Activated effector memory CD4-positive, alpha-beta T cell treated with Interleukin-2 at 50 U/mL for 16 hours (primary cell): ENCODE data around the gene ITGA8.
"Not testable (repeated sequence)": the region's sequence is repeated elsewhere in the genome, so short reads cannot be mapped to it uniquely, and the experiment has no call there.

ENCODE experiments used
- DNase-seq: peaks from one replicate; pipeline ENCODE4 v3.0.0-alpha.2; 2020

ITGA8 gene

GRCh38 chr10:15719899-15720634 is at the start of gene ITGA8:
Gene ITGA8 (minus strand): TSS chr10:15719922. CDS start chr10:15719771, 151 bp downstream.
- DNase-seq, result no peak

DNA sequence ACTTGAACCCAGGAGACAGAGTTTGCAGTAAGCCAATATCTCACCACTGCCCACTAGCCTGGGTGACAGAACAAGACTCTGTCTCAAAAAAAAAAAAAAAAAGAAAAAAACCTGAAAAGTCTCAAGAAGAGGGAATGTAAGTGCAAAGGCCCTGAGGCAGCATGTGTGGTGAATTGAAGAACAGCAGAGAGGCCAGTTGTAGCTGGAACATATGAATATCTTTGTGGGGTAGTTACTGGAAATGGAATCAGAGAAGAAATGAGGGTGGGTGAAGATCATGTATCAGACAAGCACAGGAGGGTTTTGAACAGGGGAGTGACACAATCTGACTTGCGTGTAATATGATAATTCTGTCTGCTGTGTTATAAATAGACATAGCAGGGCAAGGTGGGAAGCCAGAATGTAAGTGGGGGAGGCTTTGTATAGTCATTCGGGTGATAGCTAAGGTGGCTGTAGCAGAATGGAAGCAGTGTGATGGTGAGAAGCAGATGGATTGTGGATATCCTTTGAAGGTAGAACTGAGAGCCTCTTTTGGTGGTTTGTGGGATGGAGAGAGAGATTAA is 45.3 kb upstream of the ITGA8 start:
- no peak for DNase-seq

- DNase-seq, result no peak
Observed at GRCh38 chr10:15763006-15763405, 43.3 kb upstream of the ITGA8 start.

DNA sequence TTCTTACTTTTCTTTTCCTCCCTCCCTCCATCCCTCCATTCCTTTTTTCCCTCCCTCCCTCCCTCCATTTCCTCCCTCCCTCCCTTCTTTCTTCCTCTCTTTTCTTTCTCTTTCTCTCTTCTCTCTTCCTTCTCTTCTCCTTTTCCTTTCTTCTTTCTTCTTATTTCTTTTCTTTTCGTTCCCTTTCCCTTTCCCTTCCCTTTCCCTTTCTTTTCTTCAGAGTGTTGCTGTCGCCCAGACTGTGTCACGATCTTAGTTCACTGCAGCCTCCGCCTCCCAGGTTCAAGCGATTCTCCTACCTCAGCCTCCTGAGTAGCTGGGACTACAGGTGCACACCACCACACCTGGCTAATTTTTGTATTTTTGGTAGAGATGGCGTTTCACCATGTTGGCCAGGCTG is 42.5 kb upstream of the ITGA8 start:
- DNase-seq, result not testable (repeated sequence)

DNA sequence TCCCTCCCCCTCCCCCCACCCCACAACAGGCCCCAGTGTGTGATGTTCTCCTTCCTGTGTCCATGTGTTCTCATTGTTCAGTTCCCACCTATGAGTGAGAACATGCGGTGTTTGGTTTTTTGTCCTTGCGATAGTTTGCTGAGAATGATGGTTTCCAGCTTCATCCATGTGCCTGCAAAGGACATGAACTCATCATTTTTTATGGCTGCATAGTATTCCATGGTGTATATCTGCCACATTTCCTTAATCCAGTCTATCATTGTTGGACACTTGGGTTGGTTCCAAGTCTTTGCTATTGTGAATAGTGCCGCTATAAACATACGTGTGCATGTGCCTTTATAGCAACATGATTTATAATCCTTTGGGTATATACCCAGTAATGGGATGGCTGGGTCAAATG is 41.5 kb upstream of the ITGA8 start:
- not testable (repeated sequence) for DNase-seq

DNA sequence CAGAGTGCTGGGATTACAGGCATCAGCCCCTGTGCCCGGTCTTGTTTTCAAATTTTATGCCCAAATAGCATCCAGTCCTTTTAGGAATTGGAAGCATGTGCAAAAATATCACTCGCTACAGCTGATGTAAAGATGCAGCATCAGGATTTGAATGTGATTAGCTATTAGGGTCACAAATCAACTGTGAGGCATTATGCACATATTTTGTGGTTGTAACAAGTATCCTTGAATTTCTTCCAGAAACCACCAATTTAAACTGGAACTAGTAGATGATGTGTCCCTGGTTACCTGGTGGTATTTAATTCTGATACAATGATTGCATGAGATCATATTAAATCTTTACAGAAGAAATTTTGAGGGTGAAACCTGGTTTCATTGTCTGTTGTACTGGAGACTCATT is 41.0 kb upstream of the ITGA8 start:
- no peak for DNase-seq

DNA sequence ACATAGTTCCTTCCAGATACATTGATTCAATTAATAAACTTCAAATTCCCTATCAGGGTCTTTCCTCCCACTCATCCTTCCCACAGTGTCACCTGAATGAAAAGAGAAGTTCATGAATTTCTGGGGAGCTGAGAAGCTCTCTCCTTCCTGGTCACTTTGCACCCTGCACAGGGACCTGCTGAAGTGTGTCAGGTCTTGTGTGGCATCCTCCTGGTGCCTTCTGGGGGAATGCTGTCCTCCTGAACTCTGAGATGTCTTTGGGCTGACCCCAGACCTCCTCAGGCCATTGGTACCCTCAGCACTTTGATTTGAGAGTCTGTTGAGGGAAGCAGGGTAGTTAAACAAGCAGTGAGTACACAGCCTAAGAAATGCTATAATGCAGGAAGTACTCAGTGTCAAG is 39.5 kb upstream of the ITGA8 start:
- DNase-seq, result no peak

DNA sequence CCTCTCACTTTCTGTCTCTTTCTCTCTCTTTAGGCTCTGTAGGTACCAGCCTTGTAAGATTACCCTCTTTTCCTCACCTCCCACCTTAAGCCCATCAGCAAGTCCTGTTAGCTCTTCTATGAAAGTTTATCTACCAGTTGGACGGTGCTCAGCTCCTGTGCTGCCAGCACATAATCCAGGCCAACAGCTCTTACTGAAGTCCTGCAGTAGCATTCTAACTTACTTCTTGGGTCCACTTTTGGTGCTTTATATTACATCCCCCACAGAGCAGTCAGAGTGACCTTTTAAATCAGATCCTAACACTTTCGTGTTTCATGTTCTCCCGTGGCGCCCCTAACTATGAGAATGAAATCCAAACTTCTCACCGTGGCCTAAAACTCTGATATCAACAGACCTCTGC is 38.9 kb upstream of the ITGA8 start:
- no peak for DNase-seq

DNA sequence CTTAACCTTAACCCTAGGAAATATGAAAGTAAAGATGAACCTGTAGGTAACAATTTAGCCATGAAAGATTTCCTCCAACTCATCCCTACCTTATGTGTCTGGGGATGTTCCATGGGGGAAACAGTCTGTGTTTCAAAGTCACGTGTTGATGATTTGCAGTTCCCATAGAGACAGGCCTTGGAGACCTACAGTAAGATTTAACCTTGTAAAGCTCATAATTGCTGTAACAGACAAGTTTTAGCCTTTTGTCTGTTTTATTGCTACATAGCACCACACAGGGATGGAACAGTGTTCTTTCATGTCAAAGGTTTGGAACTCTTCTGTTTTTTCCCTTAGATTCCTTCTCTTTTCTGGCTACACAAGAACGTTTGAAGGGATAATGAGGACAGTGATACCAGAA is 35.2 kb upstream of the ITGA8 start:
- DNase-seq, result no peak

DNA sequence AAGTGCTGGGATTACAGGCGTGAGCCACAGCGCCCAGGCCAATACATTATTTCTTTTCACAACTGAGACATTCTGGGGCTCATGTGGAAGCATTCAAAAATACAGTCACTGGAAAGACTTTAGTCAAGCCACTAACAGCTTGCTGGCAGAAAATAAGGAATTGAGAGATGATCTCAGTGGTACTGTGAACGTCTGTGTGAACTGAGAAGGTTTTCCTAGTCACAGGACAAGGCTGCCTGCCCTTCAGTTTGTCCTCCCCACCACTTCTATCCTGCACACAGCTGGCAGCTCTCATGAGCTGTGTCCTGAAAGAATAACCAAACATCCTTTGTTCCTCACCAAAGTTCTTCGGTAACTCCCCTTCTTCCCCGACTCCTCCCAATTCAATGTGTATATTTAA is 31.3 kb upstream of the ITGA8 start:
- no peak for DNase-seq

DNA sequence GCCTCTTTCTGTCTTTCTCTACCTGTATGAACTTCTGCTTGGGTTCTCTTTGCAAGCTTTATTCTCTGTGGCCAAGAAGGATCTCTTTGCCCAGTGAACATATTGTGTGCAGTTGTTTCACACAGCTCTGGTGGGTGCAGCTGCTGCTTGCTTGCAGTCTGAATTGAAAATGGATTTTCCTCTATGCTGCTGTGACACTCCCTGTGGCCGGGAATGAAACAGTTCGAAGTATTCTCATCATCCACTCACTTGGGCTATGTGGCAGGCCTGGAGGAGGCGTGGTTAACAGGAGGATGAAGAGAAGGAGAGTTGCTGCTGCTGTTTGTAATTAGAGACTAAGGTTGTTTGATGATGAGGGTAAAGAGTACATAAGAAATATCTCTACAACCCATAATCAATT is 28.4 kb upstream of the ITGA8 start:
- no peak for DNase-seq

DNA sequence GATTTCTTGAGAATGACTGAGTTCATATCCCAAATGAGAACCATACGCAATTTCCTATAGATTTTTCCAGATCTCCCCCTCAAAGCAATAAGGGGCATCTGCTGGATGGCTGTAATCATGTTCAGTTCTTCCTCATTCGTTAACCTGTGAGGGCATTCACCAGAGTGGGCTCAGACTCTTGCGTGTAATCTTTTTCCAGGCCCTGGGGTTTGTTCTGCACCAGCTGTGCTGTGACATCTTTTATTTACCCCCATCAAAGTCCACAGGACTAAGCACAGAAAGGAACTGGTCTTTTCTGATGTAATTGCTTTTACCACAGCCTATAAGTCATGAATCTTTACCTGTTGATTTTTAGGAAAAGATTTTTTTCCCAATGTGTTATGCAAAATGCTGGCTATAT is 27.9 kb upstream of the ITGA8 start:
- DNase-seq, result no peak

DNA sequence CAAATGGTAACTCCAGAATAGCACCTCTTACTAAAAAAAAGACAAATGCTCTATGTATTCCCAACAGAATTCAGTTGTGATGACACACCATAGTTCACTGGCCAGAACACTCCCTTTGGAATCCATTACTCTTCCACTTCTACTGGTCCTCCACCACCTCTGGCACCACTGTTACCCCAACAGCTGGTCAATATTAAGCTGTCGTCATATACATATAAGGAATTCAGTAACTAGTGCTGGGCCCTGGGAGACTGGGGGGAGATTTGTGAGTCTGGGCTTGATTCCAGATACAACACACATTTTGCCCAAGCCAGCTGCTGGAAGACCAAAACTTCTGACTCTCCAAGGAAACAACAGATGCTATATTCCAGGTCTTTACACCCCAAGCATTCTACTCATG is 26.0 kb upstream of the ITGA8 start:
- no peak for DNase-seq

GRCh38 chr10:15744217-15744865 is 24.6 kb upstream of the ITGA8 start:
- no peak for DNase-seq

DNA sequence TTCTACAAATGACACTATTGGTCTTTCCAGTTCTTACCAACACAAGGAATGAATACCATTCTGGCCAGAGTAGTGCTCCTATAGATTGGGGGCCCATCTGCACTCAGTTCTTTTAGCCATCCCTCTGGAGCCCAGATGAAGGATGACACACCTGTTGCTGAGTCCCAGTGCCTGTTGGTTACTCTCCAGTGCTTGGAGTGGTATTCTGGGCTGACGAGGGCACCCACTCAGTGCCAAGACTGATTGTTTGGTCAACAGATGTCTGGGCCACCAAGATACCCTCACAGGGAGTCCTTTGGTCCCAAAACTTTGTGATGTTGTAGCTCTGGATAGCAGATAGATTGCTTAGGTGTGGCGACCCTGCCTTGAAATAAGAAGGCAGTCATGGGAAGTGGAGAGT is 23.7 kb upstream of the ITGA8 start:
- no peak for DNase-seq

- no peak for DNase-seq
Observed at GRCh38 chr10:15742836-15743235, 23.1 kb upstream of the ITGA8 start.

DNA sequence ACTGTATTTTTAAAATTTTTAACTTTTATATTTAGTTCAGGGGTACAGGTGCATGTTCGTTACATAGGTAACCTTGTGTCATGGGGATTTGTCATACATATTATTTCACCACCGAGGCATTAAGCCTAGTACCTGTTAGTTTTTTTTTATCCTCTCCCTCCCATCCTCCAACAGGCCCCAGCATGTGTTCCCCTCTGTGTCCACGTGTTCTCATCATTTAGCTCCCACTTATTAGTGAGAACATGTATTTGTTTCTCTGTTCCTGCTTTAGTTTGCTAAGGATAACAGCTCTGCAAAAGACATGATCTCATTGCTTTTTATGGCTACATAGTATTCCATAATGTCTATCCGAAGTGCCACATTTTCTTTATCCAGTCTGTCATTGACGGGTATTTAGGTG is 22.4 kb upstream of the ITGA8 start:
- DNase-seq, result no peak

GRCh38 chr10:15741581-15741980 is 21.9 kb upstream of the ITGA8 start:
- no peak for DNase-seq

- no peak for DNase-seq
Observed at GRCh38 chr10:15740261-15740660, 20.5 kb upstream of the ITGA8 start.

- no peak for DNase-seq
Observed at GRCh38 chr10:15739254-15739970, 19.7 kb upstream of the ITGA8 start.

- DNase-seq, result no peak
Observed at GRCh38 chr10:15738270-15738925, 18.7 kb upstream of the ITGA8 start.

- DNase-seq, result no peak
Observed at GRCh38 chr10:15737656-15738055, 17.9 kb upstream of the ITGA8 start.

- no peak for DNase-seq
Observed at GRCh38 chr10:15735763-15736162, 16.0 kb upstream of the ITGA8 start.
